ENCODE data around the gene INPP5A. TPM values are rescaled to one million over a fixed set of nuclear protein-coding genes. Genes with fewer than 3 reads are reported as not detected.

Gene INPP5A
- polyA plus RNA-seq, 3 donors, result 31.5 to 35.4 (median 33.1) TPM

- DNase-seq, result no peak
Observed at GRCh38 chr10:132576671-132577349, 39.2 kb downstream of the INPP5A start.

GRCh38 chr10:132577350-132578003, 39.9 kb downstream of the INPP5A start:
- no peak for DNase-seq

GRCh38 chr10:132578287-132578951, 40.8 kb downstream of the INPP5A start:
- DNase-seq, result no peak

GRCh38 chr10:132579027-132579859, 41.7 kb downstream of the INPP5A start:
- no peak for DNase-seq

GRCh38 chr10:132580143-132580542, 42.6 kb downstream of the INPP5A start:
- DNase-seq, result no peak

GRCh38 chr10:132580617-132581016, 43.0 kb downstream of the INPP5A start:
- DNase-seq, result no peak

GRCh38 chr10:132582137-132582536, 44.5 kb downstream of the INPP5A start:
- DNase-seq, result no peak

GRCh38 chr10:132582771-132583170, 45.2 kb downstream of the INPP5A start:
- no peak for DNase-seq

GRCh38 chr10:132583456-132583855, 45.9 kb downstream of the INPP5A start:
- no peak for DNase-seq

- DNase-seq, result no peak
Observed at GRCh38 chr10:132584081-132584480, 46.5 kb downstream of the INPP5A start.

GRCh38 chr10:132585732-132586722, 48.4 kb downstream of the INPP5A start:
- no peak for DNase-seq

GRCh38 chr10:132586739-132587138, 49.2 kb downstream of the INPP5A start:
- DNase-seq, result no peak

- DNase-seq, result no peak
Observed at GRCh38 chr10:132587175-132587574, 49.6 kb downstream of the INPP5A start.

GRCh38 chr10:132588301-132589013, 50.9 kb downstream of the INPP5A start:
- DNase-seq, result no peak

- no peak for DNase-seq
Observed at GRCh38 chr10:132589015-132589414, 51.4 kb downstream of the INPP5A start.

GRCh38 chr10:132589681-132590080, 52.1 kb downstream of the INPP5A start:
- no peak for DNase-seq

- DNase-seq, result no peak
Observed at GRCh38 chr10:132590094-132590751, 52.6 kb downstream of the INPP5A start.

- no peak for DNase-seq
Observed at GRCh38 chr10:132590752-132591121, 53.1 kb downstream of the INPP5A start.

- DNase-seq, result no peak
Observed at GRCh38 chr10:132591166-132591971, 53.8 kb downstream of the INPP5A start.
